H7 (cell line): ENCODE results near the gene ARG1. TPM values are rescaled to one million over a fixed set of nuclear protein-coding genes. Genes with fewer than 3 reads are reported as not detected.
"Not testable (repeated sequence)": the region's sequence is repeated elsewhere in the genome, so short reads cannot be mapped to it uniquely, and the experiment has no call there.

Source experiments
- DNase-seq: peaks from one replicate; pipeline ENCODE4 v3.0.0; 2012
- H3K27me3 ChIP-seq: 2 replicates; pipeline ENCODE4 v1.6.0; 2011; ENCODE audit warnings: mild to moderate bottlenecking, low read length; ENCODE audit not compliant: control insufficient read depth, insufficient read depth
- H3K36me3 ChIP-seq: replicated peaks from 2 replicates; pipeline ENCODE4 v1.5.1; 2011; ENCODE audit warnings: low read length; ENCODE audit not compliant: control insufficient read depth, insufficient read depth
- H3K4me3 ChIP-seq: 2 replicates; pipeline ENCODE4 v1.5.1; 2011; ENCODE audit warnings: low read depth, mild to moderate bottlenecking, control low read depth, low read length, moderate library complexity; ENCODE audit not compliant: insufficient read depth
- total RNA-seq: library from RNA; depleted of rRNA; stranded (reverse); fragments of >200 nt; shearing (Covaris generic); gene quantifications from 2 replicates; pipeline ENCODE4 v1.2.3, GENCODE V29; 2014; rRNA removed

Gene ARG1
- total RNA-seq, result not detected in 2 replicates

- DNase-seq, result no peak
- Histone ChIP-seq H3K4me3 (no peak within 1 kb of the TSS), H3K36me3 (no peaks in the 10 kb centered on the region), H3K27me3 (no peaks in the 10 kb centered on the region)
Observed at GRCh38 chr6:131572686-131573415, at the start of gene ARG1. Gene ARG1, plus strand, starts transcription at chr6:131573226. Its CDS starts 57 bp downstream, at chr6:131573283.

GRCh38 chr6:131523988-131524673 is 48.9 kb upstream of the ARG1 start:
- no peaks in the 10 kb centered on the region for H3K27me3 ChIP-seq
- H3K4me3 ChIP-seq, result no peak overlapping the region
- no peak for DNase-seq
- no peaks in the 10 kb centered on the region for H3K36me3 ChIP-seq

GRCh38 chr6:131524695-131525336 is 48.2 kb upstream of the ARG1 start:
- DNase-seq, result no peak

GRCh38 chr6:131530936-131531335 is 42.1 kb upstream of the ARG1 start:
- H3K4me3 ChIP-seq, H3K36me3 ChIP-seq, DNase-seq, H3K27me3 ChIP-seq: not testable (repeated sequence)

More at GRCh38 chr6:131524695-131525336, 48.2 kb upstream of the ARG1 start:
- Histone ChIP-seq H3K27me3 (no peaks in the 10 kb centered on the region), H3K4me3 (no peak overlapping the region), H3K36me3 (no peaks in the 10 kb centered on the region)

GRCh38 chr6:131531681-131532080 is 41.3 kb upstream of the ARG1 start:
- not testable (repeated sequence) for H3K36me3 ChIP-seq, DNase-seq, H3K27me3 ChIP-seq, H3K4me3 ChIP-seq

- DNase-seq, result no peak
- H3K36me3 ChIP-seq, result no peaks in the 10 kb centered on the region
- no peaks in the 10 kb centered on the region for H3K27me3 ChIP-seq
- H3K4me3 ChIP-seq, result no peak overlapping the region
Observed at GRCh38 chr6:131532580-131533039, 40.4 kb upstream of the ARG1 start.

- H3K27me3 ChIP-seq, H3K36me3 ChIP-seq, H3K4me3 ChIP-seq, DNase-seq: not testable (repeated sequence)
Observed at GRCh38 chr6:131538615-131539014, 34.4 kb upstream of the ARG1 start.

- DNase-seq, result no peak
- no peak overlapping the region for H3K4me3 ChIP-seq
- H3K27me3 ChIP-seq, result no peaks in the 10 kb centered on the region; the same call in 1 of the 2 replicates
- no peaks in the 10 kb centered on the region for H3K36me3 ChIP-seq
Observed at GRCh38 chr6:131545317-131545716, 27.7 kb upstream of the ARG1 start.

- no peak overlapping the region for H3K4me3 ChIP-seq
- no peaks in the 10 kb centered on the region; the same call in 1 of the 2 replicates for H3K27me3 ChIP-seq
- no peaks in the 10 kb centered on the region for H3K36me3 ChIP-seq
- DNase-seq, result no peak
Observed at GRCh38 chr6:131547488-131547887, 25.5 kb upstream of the ARG1 start.

- Histone ChIP-seq H3K27me3 (no peaks in the 10 kb centered on the region; the same call in 1 of the 2 replicates), H3K4me3 (no peak overlapping the region)
- DNase-seq, result no peak
Observed at GRCh38 chr6:131548441-131548840, 24.6 kb upstream of the ARG1 start.

GRCh38 chr6:131549811-131550210 is 23.2 kb upstream of the ARG1 start:
- Histone ChIP-seq H3K36me3 (no peaks in the 10 kb centered on the region), H3K27me3 (no peaks in the 10 kb centered on the region; the same call in 1 of the 2 replicates), H3K4me3 (no peak overlapping the region)
- no peak for DNase-seq

More at GRCh38 chr6:131548441-131548840, 24.6 kb upstream of the ARG1 start:
- no peaks in the 10 kb centered on the region for H3K36me3 ChIP-seq

- Histone ChIP-seq H3K27me3 (no peaks in the 10 kb centered on the region; the same call in 1 of the 2 replicates), H3K36me3 (no peaks in the 10 kb centered on the region), H3K4me3 (no peak overlapping the region)
- no peak for DNase-seq
Observed at GRCh38 chr6:131551902-131552301, 21.1 kb upstream of the ARG1 start.

- H3K4me3 ChIP-seq, result no peak overlapping the region
- no peaks in the 10 kb centered on the region; the same call in 1 of the 2 replicates for H3K27me3 ChIP-seq
- no peaks in the 10 kb centered on the region for H3K36me3 ChIP-seq
- DNase-seq, result no peak
Observed at GRCh38 chr6:131552572-131552971, 20.5 kb upstream of the ARG1 start.

- DNase-seq, result no peak
- H3K36me3 ChIP-seq, result no peaks in the 10 kb centered on the region
- H3K27me3 ChIP-seq, result no peaks in the 10 kb centered on the region
- H3K4me3 ChIP-seq, result no peak overlapping the region
Observed at GRCh38 chr6:131555992-131556391, 17.0 kb upstream of the ARG1 start.
